IMR-90 (cell line): ENCODE data around the gene DUSP16. TPM values are rescaled to one million over a fixed set of nuclear protein-coding genes. Genes with fewer than 3 reads are reported as not detected.

Experiments used
- ATAC-seq: fragments of 200-7000 bp; cut with Tn5 transposase; 2 replicates; pipeline ENCODE4 v1.9.1; 2020; ENCODE audit warnings: low read depth, mild to moderate bottlenecking, moderate library complexity
- BruUV-seq: library from RNA; stranded (reverse); fragments of 400-500 nt; replicated peaks from 2 replicates; lab custom pipeline; 2021; lab: Mats Ljungman, UMichigan
- CTCF ChIA-PET: fragments of 300-600 bp; formaldehyde crosslinking; extraction: SDS; loops from one replicate; lab custom pipeline; 2021; ENCODE audit warnings: antibody characterized with exemption; lab: Yijun Ruan, JAX
- POLR2A ChIA-PET: fragments of 300-600 bp; sonication (Branson Sonifier 250); formaldehyde crosslinking; loops from one replicate; lab custom pipeline; 2022; ENCODE audit warnings: antibody characterized with exemption; ENCODE audit not compliant: unreplicated experiment; lab: Charles Lee
- DNase-seq: peaks from one replicate; pipeline ENCODE4 v3.0.0; 2013
- H2AFZ ChIP-seq: replicated peaks from 2 replicates; pipeline ENCODE3; 2013; ENCODE audit warnings: low read length, mild to moderate bottlenecking; ENCODE audit not compliant: poor library complexity
- H2AK5ac ChIP-seq: 2 replicates; pipeline ENCODE4 v1.6.1; 2013; ENCODE audit warnings: low read depth, low read length, inconsistent platforms
- H2AK9ac ChIP-seq: replicated peaks from 2 replicates; pipeline ENCODE3; 2013; ENCODE audit warnings: mild to moderate bottlenecking, low read depth, low read length, moderate library complexity; ENCODE audit not compliant: poor library complexity
- H2BK120ac ChIP-seq: 2 replicates; pipeline ENCODE4 v1.6.1; 2013; ENCODE audit warnings: low read depth, low read length, inconsistent platforms
- H2BK15ac ChIP-seq: 3 replicates; pipeline ENCODE4 v1.6.1; 2013; ENCODE audit warnings: low read depth, low read length, inconsistent platforms
- H2BK20ac ChIP-seq: 2 replicates; pipeline ENCODE4 v1.6.1; 2013; ENCODE audit warnings: low read depth, mild to moderate bottlenecking, inconsistent platforms, low read length, moderate library complexity
- H2BK5ac ChIP-seq: 2 replicates; pipeline ENCODE4 v1.6.1; 2013; ENCODE audit warnings: mild to moderate bottlenecking, low read depth, low read length, inconsistent platforms; ENCODE audit not compliant: poor library complexity, severe bottlenecking
- H3K14ac ChIP-seq: replicated peaks from 2 replicates; pipeline ENCODE4 v1.6.1; 2013; ENCODE audit warnings: low read depth, low read length, inconsistent platforms
- H3K18ac ChIP-seq: 2 replicates; pipeline ENCODE4 v1.6.1; 2013; ENCODE audit warnings: low read depth, low read length, control low read depth
- H3K23ac ChIP-seq: 2 replicates; pipeline ENCODE4 v1.6.1; 2013; ENCODE audit warnings: low read depth, low read length, inconsistent platforms
- H3K27ac ChIP-seq: 2 replicates; pipeline ENCODE4 v1.5.1; 2013; ENCODE audit warnings: mild to moderate bottlenecking, control low read depth, low read length; ENCODE audit not compliant: insufficient read depth
- H3K27me3 ChIP-seq: 2 replicates; pipeline ENCODE4 v1.6.1; 2013; ENCODE audit warnings: low read length; ENCODE audit not compliant: control insufficient read depth, insufficient read depth
- H3K36me3 ChIP-seq: 2 replicates; pipeline ENCODE4 v1.6.1; 2013; ENCODE audit warnings: low read length, mixed read lengths; ENCODE audit not compliant: control insufficient read depth, insufficient read depth
- H3K4ac ChIP-seq: 2 replicates; pipeline ENCODE4 v1.6.1; 2013; ENCODE audit warnings: low read depth, low read length, inconsistent platforms
- H3K4me1 ChIP-seq: 2 replicates; pipeline ENCODE4 v1.6.1; 2013; ENCODE audit warnings: low read length, mixed read lengths; ENCODE audit not compliant: control insufficient read depth, insufficient read depth
- H3K4me2 ChIP-seq: 2 replicates; pipeline ENCODE4 v1.6.1; 2013; ENCODE audit warnings: low read depth, mild to moderate bottlenecking, control low read depth, low read length, moderate library complexity
- H3K4me3 ChIP-seq: 2 replicates; pipeline ENCODE4 v1.5.1; 2013; ENCODE audit warnings: low read depth, mild to moderate bottlenecking, control low read depth, low read length, moderate library complexity; ENCODE audit not compliant: insufficient read depth
- H3K56ac ChIP-seq: 2 replicates; pipeline ENCODE4 v1.6.1; 2013; ENCODE audit warnings: low read length, inconsistent platforms; ENCODE audit not compliant: insufficient read depth; ENCODE audit errors: extremely low read depth
- H3K79me1 ChIP-seq, 2 experiments: 2 replicates each; pipeline ENCODE4 v1.6.1; 2013; ENCODE audit warnings: low read length in 2 of 2, inconsistent platforms in 1 of 2, low read depth in 1 of 2
- H3K9ac ChIP-seq: 2 replicates; pipeline ENCODE4 v1.6.1; 2013; ENCODE audit warnings: low read depth, low read length, control low read depth
- H3K9me1 ChIP-seq: 2 replicates; pipeline ENCODE4 v1.6.1; 2013; ENCODE audit warnings: low read length, inconsistent platforms; ENCODE audit not compliant: insufficient read depth
- H3K9me3 ChIP-seq: 2 replicates; pipeline ENCODE4 v1.6.1; 2013; ENCODE audit warnings: low read length; ENCODE audit not compliant: control insufficient read depth, insufficient read depth
- H4K20me1 ChIP-seq: 2 replicates; pipeline ENCODE4 v1.6.1; 2013; ENCODE audit warnings: low read length, inconsistent platforms; ENCODE audit not compliant: insufficient read depth
- H4K5ac ChIP-seq: 2 replicates; pipeline ENCODE4 v1.6.1; 2013; ENCODE audit warnings: mild to moderate bottlenecking, low read depth, low read length, control low read depth
- H4K8ac ChIP-seq, 2 experiments: 2 replicates each; pipeline ENCODE4 v1.6.1; 2013; ENCODE audit warnings: low read depth in 2 of 2, low read length in 2 of 2, control low read depth in 1 of 2, inconsistent platforms in 1 of 2
- H4K91ac ChIP-seq: 2 replicates; pipeline ENCODE4 v1.6.1; 2013; ENCODE audit warnings: low read depth, low read length, inconsistent platforms; ENCODE audit not compliant: insufficient read depth
- BHLHE40 ChIP-seq: fragments of 150-350 bp; IDR thresholded peaks from 2 replicates; pipeline ENCODE4 v1.6.1; 2016; ENCODE audit warnings: mild to moderate bottlenecking, low read depth, low read length
- CEBPB ChIP-seq: IDR thresholded peaks from 2 replicates; pipeline ENCODE4 v1.6.1; 2012; ENCODE audit warnings: low read depth, low read length, improper control_type of control experiment
- CHD1 ChIP-seq: IDR thresholded peaks from 2 replicates; pipeline ENCODE4 v1.6.1; 2012; ENCODE audit warnings: low read depth, low read length, improper control_type of control experiment
- CTCF ChIP-seq: conservative IDR thresholded peaks from 2 replicates; pipeline ENCODE4 v1.5.1; 2012; ENCODE audit warnings: mild to moderate bottlenecking, low read depth, low read length, improper control_type of control experiment
- ELK1 ChIP-seq: fragments of 150-350 bp; IDR thresholded peaks from 2 replicates; pipeline ENCODE4 v1.6.1; 2016; ENCODE audit warnings: low read depth, mild to moderate bottlenecking, low read length, moderate library complexity, borderline replicate concordance
- FOS ChIP-seq: fragments of 150-350 bp; IDR thresholded peaks from 2 replicates; pipeline ENCODE4 v1.6.1; 2016; ENCODE audit warnings: low read depth, low read length
- MAFK ChIP-seq: IDR thresholded peaks from 2 replicates; pipeline ENCODE4 v1.6.1; 2012; ENCODE audit warnings: low read depth, low read length, improper control_type of control experiment
- MAZ ChIP-seq: IDR thresholded peaks from 2 replicates; pipeline ENCODE4 v1.6.1; 2012; ENCODE audit warnings: low read depth, mild to moderate bottlenecking, low read length, improper control_type of control experiment, moderate library complexity, borderline replicate concordance
- MXI1 ChIP-seq: IDR thresholded peaks from 2 replicates; pipeline ENCODE4 v1.6.1; 2012; ENCODE audit warnings: low read depth, mild to moderate bottlenecking, low read length, moderate library complexity, borderline replicate concordance
- POLR2A ChIP-seq: IDR thresholded peaks from 2 replicates; pipeline ENCODE4 v1.6.1; 2012; ENCODE audit warnings: mild to moderate bottlenecking, low read depth, low read length
- RAD21 ChIP-seq: IDR thresholded peaks from 2 replicates; pipeline ENCODE4 v1.6.1; 2012; ENCODE audit warnings: low read length, improper control_type of control experiment
- RCOR1 ChIP-seq: IDR thresholded peaks from 2 replicates; pipeline ENCODE4 v1.6.1; 2012; ENCODE audit warnings: mild to moderate bottlenecking, low read length, improper control_type of control experiment; ENCODE audit not compliant: insufficient replicate concordance
- RFX5 ChIP-seq: IDR thresholded peaks from 2 replicates; pipeline ENCODE4 v1.8.0; 2012; ENCODE audit warnings: low read depth, mild to moderate bottlenecking, low read length, moderate library complexity
- SMC3 ChIP-seq: fragments of 150-350 bp; IDR thresholded peaks from 2 replicates; pipeline ENCODE4 v1.6.1; 2016; ENCODE audit warnings: low read depth, mild to moderate bottlenecking, antibody characterized with exemption, low read length, moderate library complexity
- USF2 ChIP-seq: fragments of 150-350 bp; IDR thresholded peaks from 2 replicates; pipeline ENCODE4 v1.6.1; 2017; ENCODE audit warnings: mild to moderate bottlenecking, antibody characterized with exemption, low read length, low read depth
- WGBS, 2 experiments: methylation state at CpG; one replicate each; pipeline versions ENCODE4 v1.1.5 to v1.1.7; 2013; ENCODE audit warnings: missing lambda C conversion rate in 2 of 2; ENCODE audit not compliant: insufficient read length in 1 of 2; ENCODE audit errors: extremely low coverage in 2 of 2; 5-methylcytosine and 5-hydroxymethylcytosine counted together
- dilution Hi-C: fragments of 300-500 bp; cut with HindIII; formaldehyde crosslinking; loops from one replicate; pipeline ENCODE4 v1.14.3; 2018; ENCODE audit warnings: low sequenced_read_pairs; ENCODE audit not compliant: unreplicated experiment
- in situ Hi-C: fragments of 300-500 bp; cut with MboI; formaldehyde crosslinking; loops from 3 replicates; pipeline ENCODE4 v1.14.3; 2019; ENCODE audit warnings: low sequenced_read_pairs, inconsistent platforms, mixed read lengths
- intact Hi-C: fragments of 100-400 bp; cut with micrococcal nuclease; formaldehyde crosslinking; loops from 2 replicates; pipeline ENCODE4 v1.10.0; 2022
- polyA plus RNA-seq, 3 experiments: library from polyadenylated mRNA; depleted of rRNA; stranded (reverse); fragments of >200 nt; gene quantifications; 2 replicates each; pipeline ENCODE4 v1.2.3, GENCODE V29; 2012; ENCODE audit warnings: low replicate concordance in 1 of 3
- total RNA-seq: library from RNA; depleted of rRNA; stranded (reverse); fragments of >200 nt; gene quantifications from 2 replicates; pipeline ENCODE4 v1.2.3, GENCODE V29; 2012

The DUSP16 gene
- total and polyA plus RNA-seq, 2 of the 4 experiments (the other 2 are of a cell fraction): 4.7 to 10.0 TPM

- BruUV-seq: no TSS peak
- no peak overlapping the region for H2BK15ac ChIP-seq
- intact Hi-C loops (no loop called here), dilution Hi-C loops (no loop called here), in situ Hi-C loops (no loop called here)
- H3K18ac ChIP-seq: no peak overlapping the region
- H4K5ac ChIP-seq: no peak overlapping the region
- no peak for DNase-seq
- peaks cover 10% of the 10 kb centered on the region for H3K4me1 ChIP-seq
- ChIA-PET CTCF (no interaction called here), POLR2A (no interaction called here)
- no peak overlapping the region for H3K4me3 ChIP-seq
- no peak for ATAC-seq
- H4K91ac ChIP-seq: no peak overlapping the region
- H3K27me3 ChIP-seq: no peaks in the 10 kb centered on the region
- H2AK9ac ChIP-seq: no peak overlapping the region
- H4K8ac ChIP-seq: no peak overlapping the region
- peaks cover 20 to 31% of the 10 kb centered on the region in 2 experiments; a peak in 3 of 4 replicates for H3K79me1 ChIP-seq
- no peak overlapping the region for H2AK5ac ChIP-seq
- no peaks in the 10 kb centered on the region for H3K36me3 ChIP-seq
- no peak overlapping the region for H3K14ac ChIP-seq
- no peak overlapping the region for H3K56ac ChIP-seq
- no peak overlapping the region for H2AFZ ChIP-seq
- no peak overlapping the region for H3K4ac ChIP-seq
- H3K9ac ChIP-seq: no peak overlapping the region
- no peaks in the 10 kb centered on the region for H4K20me1 ChIP-seq
- H3K9me3 ChIP-seq: no peaks in the 10 kb centered on the region
- no peak overlapping the region for H3K23ac ChIP-seq
- H3K27ac ChIP-seq: no peak overlapping the region
- H3K4me2 ChIP-seq: no peak overlapping the region
- H2BK5ac ChIP-seq: no peak overlapping the region
- TF ChIP-seq RCOR1 (no peak), CEBPB (no peak), POLR2A (no peak), USF2 (no peak), CTCF (no peak), MAFK (no peak), BHLHE40 (no peak), MAZ (no peak), FOS (no peak), RAD21 (no peak), CHD1 (no peak), RFX5 (no peak), SMC3 (no peak), ELK1 (no peak), MXI1 (no peak)
- 80% methylated on average over 1 of the region's 5 CpGs; no CpG with 5 or more reads in 1 of the 2 experiments for WGBS, 2 experiments
- H3K9me1 ChIP-seq: peaks cover 5% of the 10 kb centered on the region; the same call in 1 of the 2 replicates
- no peak overlapping the region for H2BK120ac ChIP-seq
- H2BK20ac ChIP-seq: no peak overlapping the region
These were observed 59.9 kb downstream of the DUSP16 start for GRCh38 chr12:12502815-12503151.
